ENCODE measurements around the gene CDH4. TPM values are rescaled to one million over a fixed set of nuclear protein-coding genes. Genes with fewer than 3 reads are reported as not detected.

The CDH4 gene
- total and polyA plus RNA-seq, 7 donors: under 0.01 to 0.06 TPM; not detected in 5

GRCh38 chr20:61847986-61848385 lies 595.9 kb downstream of the CDH4 start:
- WGBS, 2 donors: 83 to 89% methylated on average over 7 of the region's 7 CpGs
- peaks cover 0 to 22% (median 0%) of the 10 kb centered on the region in 3 donors for H3K27me3 ChIP-seq
- H3K27ac ChIP-seq: no peak overlapping the region
- DNase-seq: no peak
- no peaks in the 10 kb centered on the region for H3K4me1 ChIP-seq
- no peak overlapping the region for H3K4me3 ChIP-seq
- no peaks in the 10 kb centered on the region for H3K36me3 ChIP-seq
- TF ChIP-seq, protein P1, sequence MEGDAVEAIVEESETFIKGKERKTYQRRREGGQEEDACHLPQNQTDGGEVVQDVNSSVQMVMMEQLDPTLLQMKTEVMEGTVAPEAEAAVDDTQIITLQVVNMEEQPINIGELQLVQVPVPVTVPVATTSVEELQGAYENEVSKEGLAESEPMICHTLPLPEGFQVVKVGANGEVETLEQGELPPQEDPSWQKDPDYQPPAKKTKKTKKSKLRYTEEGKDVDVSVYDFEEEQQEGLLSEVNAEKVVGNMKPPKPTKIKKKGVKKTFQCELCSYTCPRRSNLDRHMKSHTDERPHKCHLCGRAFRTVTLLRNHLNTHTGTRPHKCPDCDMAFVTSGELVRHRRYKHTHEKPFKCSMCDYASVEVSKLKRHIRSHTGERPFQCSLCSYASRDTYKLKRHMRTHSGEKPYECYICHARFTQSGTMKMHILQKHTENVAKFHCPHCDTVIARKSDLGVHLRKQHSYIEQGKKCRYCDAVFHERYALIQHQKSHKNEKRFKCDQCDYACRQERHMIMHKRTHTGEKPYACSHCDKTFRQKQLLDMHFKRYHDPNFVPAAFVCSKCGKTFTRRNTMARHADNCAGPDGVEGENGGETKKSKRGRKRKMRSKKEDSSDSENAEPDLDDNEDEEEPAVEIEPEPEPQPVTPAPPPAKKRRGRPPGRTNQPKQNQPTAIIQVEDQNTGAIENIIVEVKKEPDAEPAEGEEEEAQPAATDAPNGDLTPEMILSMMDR (IDR thresholded peaks at IDR 0.05): no peak
- TF ChIP-seq POLR2A (IDR thresholded peaks at IDR 0.05) (no peak), POLR2AphosphoS5 (IDR thresholded peaks at IDR 0.05) (no peak), EP300 (IDR thresholded peaks at IDR 0.05) (no peak)
- intact Hi-C loops (cut with DNase I): no loop called here
- no peaks in the 10 kb centered on the region for H3K9me3 ChIP-seq

DNA sequence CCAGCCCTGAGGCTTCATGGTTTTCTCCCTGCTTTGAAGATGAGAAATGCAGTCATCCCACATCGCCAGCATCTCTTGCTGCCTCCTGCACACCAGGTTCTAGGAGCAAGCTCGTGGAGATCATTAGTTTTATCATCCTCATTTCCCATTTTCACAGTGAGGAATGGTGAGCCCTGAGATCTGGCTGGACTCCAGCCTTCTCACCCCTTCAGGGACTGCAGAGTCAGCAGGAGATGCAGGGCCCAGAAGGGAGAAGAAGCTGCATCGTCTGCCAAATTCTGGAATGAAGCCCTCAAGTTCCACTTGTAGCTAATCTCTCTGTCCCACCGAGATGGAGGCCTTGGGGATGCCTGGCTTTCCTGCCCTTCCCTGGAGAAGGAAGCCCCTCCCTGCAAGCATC lies 596.8 kb downstream of the CDH4 start:
- DNase-seq: no peak
- intact Hi-C loops (cut with DNase I): no loop called here
- Histone ChIP-seq H3K27ac (no peak overlapping the region), H3K9me3 (no peaks in the 10 kb centered on the region), H3K36me3 (no peaks in the 10 kb centered on the region), H3K27me3 (peaks cover 0 to 22% (median 0%) of the 10 kb centered on the region in 3 donors), H3K4me3 (no peak overlapping the region), H3K4me1 (no peaks in the 10 kb centered on the region)
- 54 to 69% methylated on average over 4 of the region's 4 CpGs for WGBS, 2 donors
- TF ChIP-seq POLR2AphosphoS5 (IDR thresholded peaks at IDR 0.05) (no peak), EP300 (IDR thresholded peaks at IDR 0.05) (no peak), POLR2A (IDR thresholded peaks at IDR 0.05) (no peak)
- TF ChIP-seq, protein P1 (IDR thresholded peaks at IDR 0.05): no peak

DNA sequence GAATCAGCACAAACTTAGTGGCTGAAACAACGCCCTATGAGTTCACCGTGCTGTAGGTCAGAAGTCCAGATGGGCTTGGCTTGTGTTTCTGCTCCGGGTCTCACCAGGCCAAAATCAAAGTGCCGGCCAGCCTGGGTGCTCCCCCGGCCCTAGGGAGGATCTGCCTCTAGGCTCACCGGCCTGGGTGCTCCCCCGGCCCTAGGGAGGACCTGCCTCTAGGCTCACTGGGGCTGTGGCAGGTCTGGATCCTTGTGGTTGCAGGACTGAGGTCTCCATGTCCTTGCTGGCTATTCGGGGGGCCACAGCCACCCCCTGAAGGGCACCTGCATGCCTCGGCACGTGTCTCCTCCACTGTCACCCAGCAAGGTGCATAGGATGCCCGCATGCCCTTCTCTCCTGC lies 597.3 kb downstream of the CDH4 start:
- no peak for DNase-seq
- H3K36me3 ChIP-seq: no peaks in the 10 kb centered on the region
- TF ChIP-seq, protein P1 (IDR thresholded peaks at IDR 0.05): no peak
- TF ChIP-seq POLR2A (IDR thresholded peaks at IDR 0.05) (no peak), POLR2AphosphoS5 (IDR thresholded peaks at IDR 0.05) (no peak), EP300 (IDR thresholded peaks at IDR 0.05) (no peak)
- 43 to 80% methylated on average over 11 of the region's 11 CpGs for WGBS, 2 donors
- H3K4me1 ChIP-seq: no peaks in the 10 kb centered on the region
- no peak overlapping the region for H3K27ac ChIP-seq
- H3K27me3 ChIP-seq: peaks cover 0 to 22% (median 0%) of the 10 kb centered on the region in 3 donors
- intact Hi-C loops (cut with DNase I): no loop called here
- no peaks in the 10 kb centered on the region for H3K9me3 ChIP-seq
- no peak overlapping the region for H3K4me3 ChIP-seq

DNA sequence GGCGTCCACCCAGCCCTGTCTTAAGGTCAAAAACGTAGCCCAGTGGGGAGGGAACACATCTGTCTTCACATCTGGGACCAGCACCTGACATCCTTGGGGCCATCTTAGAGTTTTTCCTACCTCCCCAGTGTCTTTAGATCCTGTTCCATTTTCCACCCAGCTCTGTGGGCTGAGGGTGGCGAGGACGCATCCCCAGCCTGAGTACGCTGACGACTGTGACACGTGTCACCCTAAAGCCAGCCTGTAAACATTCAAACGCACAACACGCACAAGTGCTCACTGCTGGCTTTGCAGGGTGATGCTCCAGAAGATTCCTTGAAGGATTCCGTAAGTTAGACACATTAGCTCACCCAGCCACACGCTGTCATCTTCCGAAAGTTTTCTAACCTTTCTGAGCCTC lies 597.8 kb downstream of the CDH4 start:
- Histone ChIP-seq H3K4me3 (no peak overlapping the region), H3K4me1 (no peaks in the 10 kb centered on the region), H3K27ac (no peak overlapping the region), H3K36me3 (no peaks in the 10 kb centered on the region), H3K9me3 (no peaks in the 10 kb centered on the region), H3K27me3 (peaks cover 0 to 22% (median 0%) of the 10 kb centered on the region in 3 donors)
- TF ChIP-seq, protein P1 (IDR thresholded peaks at IDR 0.05): no peak
- TF ChIP-seq POLR2AphosphoS5 (IDR thresholded peaks at IDR 0.05) (no peak), EP300 (IDR thresholded peaks at IDR 0.05) (no peak), POLR2A (IDR thresholded peaks at IDR 0.05) (no peak)
- 75 to 84% methylated on average over 12 of the region's 12 CpGs for WGBS, 2 donors
- intact Hi-C loops (cut with DNase I): no loop called here
- DNase-seq: no peak

GRCh38 chr20:61850457-61850856 lies 598.4 kb downstream of the CDH4 start:
- H3K27ac ChIP-seq: no peak overlapping the region
- intact Hi-C loops (cut with DNase I): no loop called here
- WGBS, 2 donors: 77 to 85% methylated on average over 14 of the region's 14 CpGs
- no peaks in the 10 kb centered on the region for H3K4me1 ChIP-seq
- no peak overlapping the region for H3K4me3 ChIP-seq
- DNase-seq: no peak
- H3K36me3 ChIP-seq: no peaks in the 10 kb centered on the region
- no peaks in the 10 kb centered on the region for H3K9me3 ChIP-seq
- no peak for TF ChIP-seq POLR2A (IDR thresholded peaks at IDR 0.05)
- no peak for TF ChIP-seq EP300 (IDR thresholded peaks at IDR 0.05)
- TF ChIP-seq, protein P1 (IDR thresholded peaks at IDR 0.05): no peak
- H3K27me3 ChIP-seq: peaks cover 0 to 18% (median 0%) of the 10 kb centered on the region in 3 donors

All from sigmoid colon (tissue), 7 donors.